H1 (cell line): ENCODE results near the gene DBR1. TPM values are rescaled to one million over a fixed set of nuclear protein-coding genes. Genes with fewer than 3 reads are reported as not detected.

Source experiments
- CTCF ChIA-PET: fragments of 300-600 bp; sonication (Branson Sonifier 250); formaldehyde crosslinking; loops from one replicate; lab custom pipeline; 2021; ENCODE audit not compliant: partially characterized antibody; lab: Charles Lee
- POLR2A ChIA-PET: fragments of 300-600 bp; sonication (Branson Sonifier 250); formaldehyde crosslinking; loops from one replicate; lab custom pipeline; 2021; ENCODE audit warnings: inconsistent platforms; ENCODE audit not compliant: partially characterized antibody; lab: Charles Lee
- DNase-seq, 2 experiments: peaks; one replicate each; pipeline versions ENCODE4 v3.0.0 to v3.0.0-alpha.2; 2010 to 2022; ENCODE audit warnings: low spot score in 2 of 2, low read depth in 1 of 2, mixed read lengths in 1 of 2
- FAIRE-seq: peaks from 2 replicates; lab custom pipeline; 2011; peaks lifted over from hg19 to GRCh38; lab: Jason Lieb, UNC
- H2AFZ ChIP-seq: 2 replicates; pipeline ENCODE4 v1.8.1; 2012; ENCODE audit warnings: low read length, inconsistent platforms
- H2AK5ac ChIP-seq: 2 replicates; pipeline ENCODE4 v1.6.1; 2013; ENCODE audit warnings: low read depth, low read length
- H2BK120ac ChIP-seq: replicated peaks from 2 replicates; pipeline ENCODE3; 2013; ENCODE audit warnings: low read depth, low read length, inconsistent platforms
- H2BK12ac ChIP-seq: 2 replicates; pipeline ENCODE4 v1.6.1; 2013; ENCODE audit warnings: low read depth, low read length
- H2BK15ac ChIP-seq: 2 replicates; pipeline ENCODE4 v1.6.1; 2013; ENCODE audit warnings: low read length
- H2BK20ac ChIP-seq: 2 replicates; pipeline ENCODE4 v1.6.1; 2013; ENCODE audit warnings: low read length
- H2BK5ac ChIP-seq: 2 replicates; pipeline ENCODE4 v1.6.1; 2013; ENCODE audit warnings: low read depth, low read length
- H3K14ac ChIP-seq: 2 replicates; pipeline ENCODE4 v1.6.1; 2013; ENCODE audit warnings: inconsistent platforms; ENCODE audit not compliant: insufficient read length
- H3K18ac ChIP-seq: 2 replicates; pipeline ENCODE4 v1.6.1; 2013; ENCODE audit warnings: low read length; ENCODE audit errors: extremely low read depth
- H3K23ac ChIP-seq: 2 replicates; pipeline ENCODE4 v1.6.1; 2013; ENCODE audit warnings: inconsistent platforms; ENCODE audit not compliant: insufficient read length
- H3K23me2 ChIP-seq: 2 replicates; pipeline ENCODE4 v1.6.1; 2013; ENCODE audit warnings: low read depth, low read length
- H3K27ac ChIP-seq: 2 replicates; pipeline ENCODE4 v1.6.1; 2011; ENCODE audit warnings: low read depth, low read length, inconsistent platforms
- H3K27me3 ChIP-seq, 4 experiments: replicated peaks in 1 of 4; 1 replicate in 1 of 4; 2 replicates in 3 of 4; pipeline versions ENCODE4 v1.6.1 to v1.8.1; 2011 to 2013; ENCODE audit warnings: low read length in 3 of 4, mild to moderate bottlenecking in 3 of 4, inconsistent platforms in 2 of 4, mixed read lengths in 2 of 4, moderate library complexity in 1 of 4; ENCODE audit not compliant: control insufficient read depth in 3 of 4, insufficient read depth in 3 of 4; ENCODE audit errors: extremely low read depth in 1 of 4
- H3K36me3 ChIP-seq, 4 experiments: 2 replicates each; pipeline versions ENCODE4 v1.6.1 to v1.8.1; 2011 to 2013; ENCODE audit warnings: mild to moderate bottlenecking in 4 of 4, low read length in 3 of 4, moderate library complexity in 2 of 4, control low read depth in 1 of 4, inconsistent platforms in 1 of 4; ENCODE audit not compliant: insufficient read depth in 4 of 4, control insufficient read depth in 2 of 4
- H3K4ac ChIP-seq: replicated peaks from 2 replicates; pipeline ENCODE3; 2013; ENCODE audit warnings: low read length, low read depth, mixed read lengths, inconsistent platforms; ENCODE audit not compliant: insufficient read length
- H3K4me1 ChIP-seq, 4 experiments: replicated peaks in 1 of 4; 1 replicate in 1 of 4; 2 replicates in 3 of 4; pipeline versions ENCODE4 v1.6.1 to v1.8.1; 2011 to 2013; ENCODE audit warnings: low read length in 3 of 4, inconsistent platforms in 2 of 4, mixed read lengths in 1 of 4; ENCODE audit not compliant: insufficient read depth in 4 of 4, control insufficient read depth in 3 of 4
- H3K4me2 ChIP-seq, 2 experiments: 2 replicates each; pipeline versions ENCODE4 v1.6.1 to v1.8.1; 2011 to 2013; ENCODE audit warnings: low read depth in 2 of 2, low read length in 2 of 2, control low read depth in 1 of 2, inconsistent platforms in 1 of 2, mild to moderate bottlenecking in 1 of 2; ENCODE audit not compliant: insufficient read depth in 1 of 2
- H3K4me3 ChIP-seq, 4 experiments: fragments of 200-600, 300-600 bp in 1 of 4; sonication (generic), shearing (Covaris generic), sonication (Bioruptor Twin) in 1 of 4; 2 replicates each; pipeline versions ENCODE4 v1.5.1 to v1.8.1; 2011 to 2016; ENCODE audit warnings: low read length in 4 of 4, low read depth in 3 of 4, control low read depth in 2 of 4, inconsistent platforms in 2 of 4, mild to moderate bottlenecking in 2 of 4, mixed read lengths in 1 of 4, moderate library complexity in 1 of 4; ENCODE audit not compliant: insufficient read depth in 2 of 4; ENCODE audit errors: extremely low read depth in 1 of 4
- H3K56ac ChIP-seq: replicated peaks from 2 replicates; pipeline ENCODE3; 2013; ENCODE audit warnings: low read depth, mild to moderate bottlenecking, mixed read lengths, low read length, inconsistent platforms; ENCODE audit not compliant: insufficient read length
- H3K79me1 ChIP-seq: 2 replicates; pipeline ENCODE4 v1.6.1; 2013; ENCODE audit warnings: low read depth, low read length, control low read depth
- H3K79me2 ChIP-seq, 2 experiments: 2 replicates each; pipeline versions ENCODE4 v1.6.1 to v1.8.1; 2012 to 2013; ENCODE audit warnings: low read length in 2 of 2, mild to moderate bottlenecking in 2 of 2, inconsistent platforms in 1 of 2; ENCODE audit not compliant: insufficient read depth in 2 of 2, control insufficient read depth in 1 of 2
- H3K9ac ChIP-seq, 4 experiments: replicated peaks in 1 of 4; 1 replicate in 1 of 4; 2 replicates in 3 of 4; pipeline versions ENCODE4 v1.6.1 to v1.8.1; 2011 to 2013; ENCODE audit warnings: low read depth in 3 of 4, low read length in 3 of 4, control low read depth in 2 of 4, mild to moderate bottlenecking in 2 of 4, moderate library complexity in 2 of 4, inconsistent platforms in 1 of 4; ENCODE audit errors: extremely low read depth in 1 of 4
- H3K9me3 ChIP-seq, 2 experiments: 2 replicates each; pipeline versions ENCODE4 v1.6.1 to v1.8.1; 2012 to 2013; ENCODE audit warnings: mild to moderate bottlenecking in 2 of 2, moderate library complexity in 2 of 2, control low read depth in 1 of 2, inconsistent platforms in 1 of 2, low read depth in 1 of 2, low read length in 1 of 2, mixed read lengths in 1 of 2; ENCODE audit not compliant: insufficient read depth in 2 of 2
- H4K20me1 ChIP-seq, 2 experiments: replicated peaks in 1 of 2; 2 replicates each; pipeline versions ENCODE3 to v1.8.1; 2011 to 2013; ENCODE audit warnings: inconsistent platforms in 2 of 2, low read length in 2 of 2, mild to moderate bottlenecking in 1 of 2; ENCODE audit not compliant: insufficient read depth in 2 of 2, control insufficient read depth in 1 of 2
- H4K5ac ChIP-seq: 2 replicates; pipeline ENCODE4 v1.6.1; 2013; ENCODE audit warnings: low read length, low read depth, mixed read lengths, inconsistent platforms; ENCODE audit not compliant: insufficient read length
- H4K8ac ChIP-seq: 2 replicates; pipeline ENCODE4 v1.8.0; 2013; ENCODE audit warnings: mild to moderate bottlenecking, moderate library complexity, low read length, inconsistent platforms; ENCODE audit not compliant: insufficient read depth; ENCODE audit errors: extremely low read depth
- H4K91ac ChIP-seq: replicated peaks from 2 replicates; pipeline ENCODE3; 2013; ENCODE audit warnings: low read length, mixed read lengths, inconsistent platforms; ENCODE audit not compliant: insufficient read length
- ATF3 ChIP-seq: IDR thresholded peaks from 2 replicates; pipeline ENCODE4 v1.6.1; 2011; ENCODE audit warnings: low read depth, mild to moderate bottlenecking, low read length; ENCODE audit not compliant: insufficient read depth
- CTBP2 ChIP-seq: IDR thresholded peaks from 2 replicates; pipeline ENCODE4 v1.7.0; 2011; ENCODE audit warnings: borderline replicate concordance, mild to moderate bottlenecking, moderate library complexity, mixed read lengths, low read length; ENCODE audit not compliant: insufficient read depth, insufficient read length
- E2F6 ChIP-seq: IDR thresholded peaks from 2 replicates; pipeline ENCODE4 v1.6.1; 2012; ENCODE audit warnings: inconsistent platforms
- JUN ChIP-seq: IDR thresholded peaks from 2 replicates; pipeline ENCODE4 v1.6.1; 2011; ENCODE audit warnings: low read depth, mild to moderate bottlenecking, improper control_type of control experiment, low read length
- POU5F1 ChIP-seq: IDR thresholded peaks from 2 replicates; pipeline ENCODE4 v1.6.1; 2011; ENCODE audit warnings: low read depth, mild to moderate bottlenecking, low read length, moderate library complexity
- RXRA ChIP-seq: IDR thresholded peaks from 2 replicates; pipeline ENCODE4 v1.6.1; 2011; ENCODE audit warnings: low read depth, mild to moderate bottlenecking, low read length, moderate library complexity; ENCODE audit not compliant: insufficient read depth
- USF2 ChIP-seq: IDR thresholded peaks from 2 replicates; pipeline ENCODE4 v1.6.1; 2011; ENCODE audit warnings: low read length, improper control_type of control experiment
- WGBS, 2 experiments: shearing (Covaris generic) in 1 of 2; methylation state at CpG; one replicate each; pipeline versions ENCODE4 v1.1.6 to v1.1.7; 2013 to 2015; ENCODE audit warnings: low lambda C conversion rate in 2 of 2, mixed read lengths in 2 of 2, inconsistent platforms in 1 of 2, low coverage in 1 of 2, missing lambda C conversion rate in 1 of 2; ENCODE audit not compliant: insufficient replicate concordance in 2 of 2, insufficient coverage in 1 of 2, insufficient read length in 1 of 2; ENCODE audit errors: extremely low coverage in 1 of 2, missing lambda C conversion rate in 1 of 2; 5-methylcytosine and 5-hydroxymethylcytosine counted together
- polyA plus RNA-seq, 7 experiments: library from polyadenylated mRNA; depleted of rRNA in 3 of 7; stranded (reverse) in 5 of 7; unstranded in 2 of 7; fragments of >200 nt in 5 of 7; fragments of 200-250 nt in 2 of 7; gene quantifications; 1 replicate in 5 of 7; 2 replicates in 1 of 7; 4 replicates in 1 of 7; pipeline versions ENCODE4 v1.2.1 to v1.2.3, GENCODE V29; 2011 to 2013; ENCODE audit warnings: missing spikeins in 2 of 7, mixed read lengths in 2 of 7
- total RNA-seq: library from RNA; stranded (reverse); fragmentation: NEBNext Ultra II Directional; extraction: Animal tissue kit (Norgen Biotek cat#: 25700); gene quantifications from 2 replicates; pipeline ENCODE4 v1.2.1, GENCODE V29; 2021

The DBR1 gene
- total and polyA plus RNA-seq, 2 of the 8 experiments (the other 6 are each of a cell fraction or from before 2014, with no cell fraction given) = 10.1 to 18.3 TPM

GRCh38 chr3:138222942-138223287, 48.2 kb upstream of the DBR1 start:
- Histone ChIP-seq H3K4me2 (no peak overlapping the region), H4K91ac (no peak overlapping the region), H2BK12ac (no peak overlapping the region), H2BK120ac (no peak overlapping the region), H3K9me3 (no peaks in the 10 kb centered on the region), H3K4ac (no peak overlapping the region), H3K79me1 (no peaks in the 10 kb centered on the region; the same call in 1 of the 2 replicates), H2BK20ac (no peak overlapping the region), H3K27me3 (no peaks in the 10 kb centered on the region), H4K20me1 (peaks cover 0 to 2% of the 10 kb centered on the region in 2 experiments), H4K8ac (no peak overlapping the region), H2BK15ac (no peak overlapping the region), H3K56ac (no peak overlapping the region), H3K27ac (no peak overlapping the region), H3K79me2 (peaks cover 0 to 29% of the 10 kb centered on the region in 2 experiments; a peak in 2 of 4 replicates), H3K23me2 (no peaks in the 10 kb centered on the region), H3K4me3 (no peak overlapping the region), H2BK5ac (no peak overlapping the region), H2AFZ (no peak overlapping the region), H3K9ac (no peak overlapping the region), H3K36me3 (peaks cover 7 to 46% (median 25%) of the 10 kb centered on the region in 4 experiments; a peak in 7 of 8 replicates), H4K5ac (no peak overlapping the region), H3K23ac (no peak overlapping the region), H3K4me1 (no peaks in the 10 kb centered on the region), H3K14ac (no peak overlapping the region), H2AK5ac (no peak overlapping the region), H3K18ac (no peak overlapping the region)
- no peak for FAIRE-seq
- DNase-seq = no peak
- POLR2A ChIA-PET = no interaction called here
- CTCF ChIA-PET = interaction anchor here (0.9 kb wide), 1 partner anchor 104 kb away, joined by 4 read pairs; no protein-coding TSS in a partner anchor
- 91% methylated on average over 2 of the region's 2 CpGs; no CpG with 5 or more reads in 1 of the 2 experiments for WGBS, 2 experiments
- TF ChIP-seq USF2 (no peak), E2F6 (no peak), ATF3 (no peak), JUN (no peak), RXRA (no peak), POU5F1 (no peak), CTBP2 (no peak)
